GM21737 (cell line): Measurements from ENCODE around the gene TGM6.

Source experiments
- ATAC-seq: cut with Tn5 transposase; IDR thresholded peaks from one replicate; pipeline ENCODE4 v1.9.1; 2021; ENCODE audit warnings: mild to moderate bottlenecking, moderate library complexity; ENCODE audit not compliant: unreplicated experiment

TGM6 gene

DNA sequence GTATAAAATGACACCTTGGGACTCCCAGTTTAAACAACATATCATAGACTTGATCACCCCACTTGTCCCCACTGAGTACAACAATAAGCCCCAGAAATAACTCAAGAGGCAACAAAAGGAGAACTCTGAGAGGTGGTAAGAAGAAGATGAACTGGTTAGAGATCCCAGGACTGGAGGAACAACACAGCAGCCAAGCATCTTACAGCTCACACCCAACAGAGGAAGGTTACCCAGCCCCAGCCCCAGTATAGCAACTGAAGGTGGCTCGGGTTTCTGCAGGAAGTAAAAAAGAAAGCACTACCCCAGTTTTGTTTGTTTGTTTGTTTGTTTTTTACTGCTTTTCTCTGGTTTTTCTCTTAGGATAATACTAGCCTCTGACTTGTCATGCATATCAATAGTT lies 17.1 kb upstream of the TGM6 start:
- ATAC-seq = no peak

DNA sequence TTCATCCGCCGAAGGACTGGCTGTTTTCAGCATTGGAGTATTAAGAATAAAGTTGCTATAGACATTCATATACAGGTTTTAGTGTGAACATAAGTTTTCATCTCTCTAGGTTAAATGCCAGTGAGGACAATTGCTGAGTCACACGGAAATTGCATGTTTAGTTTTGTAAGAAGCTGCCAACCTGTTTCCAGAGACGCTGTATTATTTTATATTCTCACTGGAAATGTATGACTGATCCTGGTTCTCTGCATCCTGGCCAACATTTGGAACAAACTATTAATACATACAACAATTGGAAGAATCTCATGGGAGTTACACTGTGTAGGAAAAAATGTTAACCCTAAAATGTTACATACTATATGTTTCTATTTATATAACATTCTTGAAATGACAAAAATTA lies 16.7 kb upstream of the TGM6 start:
- no peak for ATAC-seq

DNA sequence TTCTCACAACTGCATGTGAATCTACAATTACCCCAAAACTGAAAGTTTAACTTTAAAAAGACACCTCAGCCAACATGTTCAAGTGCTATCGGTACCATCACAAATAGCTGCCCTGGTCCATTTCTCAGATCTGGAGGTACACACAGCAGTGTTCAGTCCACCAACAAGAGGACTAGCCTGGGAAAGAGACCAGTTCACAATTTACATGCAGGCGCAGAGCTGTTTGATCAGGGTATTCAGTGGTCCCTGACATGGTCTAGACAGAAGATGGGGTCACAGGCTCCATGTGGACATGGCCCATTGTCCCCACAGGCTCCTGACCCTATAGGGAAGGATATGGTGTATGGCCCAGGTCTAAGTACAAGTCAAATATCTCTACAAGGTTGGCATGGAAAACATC lies 15.6 kb upstream of the TGM6 start:
- no peak for ATAC-seq

GRCh38 chr20:2365666-2366065 lies 15.0 kb upstream of the TGM6 start:
- no peak for ATAC-seq

GRCh38 chr20:2368621-2369020 lies 12.1 kb upstream of the TGM6 start:
- ATAC-seq = no peak

DNA sequence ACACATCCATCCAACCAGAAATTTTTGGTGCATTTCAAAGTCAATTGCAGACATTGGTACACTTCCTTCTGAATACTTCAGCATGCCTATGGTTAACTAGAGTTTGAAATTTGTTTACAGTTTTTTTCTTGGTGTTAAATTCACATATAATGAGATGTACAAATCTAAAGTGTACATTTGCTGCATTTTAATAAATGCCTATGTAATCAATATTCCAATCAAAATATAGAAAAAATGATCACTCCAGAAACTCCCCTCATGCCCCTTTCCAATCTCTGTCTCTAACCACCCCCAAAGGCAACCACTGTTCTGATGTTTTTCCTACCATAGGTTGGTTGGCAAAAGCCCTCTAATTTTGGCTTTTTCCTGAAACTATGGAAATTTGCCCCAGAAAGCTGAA lies 7.6 kb upstream of the TGM6 start:
- no peak for ATAC-seq

DNA sequence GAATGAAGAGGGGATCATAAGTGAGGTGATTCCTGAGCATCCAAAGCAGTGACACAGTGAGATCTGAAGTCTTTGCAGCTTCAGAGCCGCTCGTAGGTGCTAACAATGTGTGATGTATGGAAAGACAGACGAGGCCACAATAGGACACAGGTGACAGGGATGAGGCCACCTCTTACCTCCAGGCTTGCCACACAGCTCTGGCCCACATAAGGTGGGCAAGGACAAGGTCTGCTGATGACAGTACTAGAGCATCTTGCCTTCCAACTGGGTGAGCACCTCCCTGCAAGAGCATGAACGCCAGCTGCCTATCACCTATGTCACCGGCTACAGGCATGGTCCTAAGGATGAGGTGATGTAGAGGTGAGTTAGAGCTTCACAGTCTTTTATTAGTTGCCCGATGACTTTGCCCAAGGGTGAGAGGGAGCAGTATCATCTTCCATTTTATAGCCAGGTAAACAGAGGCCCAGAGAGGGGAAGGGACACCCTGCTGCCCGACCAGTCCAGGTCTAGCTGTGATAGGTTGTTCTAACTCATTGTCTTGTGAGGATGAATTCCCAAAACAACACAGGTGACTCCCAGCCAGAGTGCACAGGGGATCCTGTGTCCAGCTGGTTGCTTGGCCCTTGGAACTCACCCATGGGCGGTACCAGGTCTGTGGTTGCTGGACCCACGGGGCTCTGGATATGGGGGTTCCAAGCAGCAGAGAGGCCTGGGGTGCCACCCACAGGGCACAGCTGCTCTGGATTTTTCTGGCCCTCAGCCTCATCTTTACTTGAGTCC lies 6.2 kb upstream of the TGM6 start:
- ATAC-seq = no peak

- no peak for ATAC-seq
These were observed 1.8 kb upstream of the TGM6 start for GRCh38 chr20:2378893-2379292.

DNA sequence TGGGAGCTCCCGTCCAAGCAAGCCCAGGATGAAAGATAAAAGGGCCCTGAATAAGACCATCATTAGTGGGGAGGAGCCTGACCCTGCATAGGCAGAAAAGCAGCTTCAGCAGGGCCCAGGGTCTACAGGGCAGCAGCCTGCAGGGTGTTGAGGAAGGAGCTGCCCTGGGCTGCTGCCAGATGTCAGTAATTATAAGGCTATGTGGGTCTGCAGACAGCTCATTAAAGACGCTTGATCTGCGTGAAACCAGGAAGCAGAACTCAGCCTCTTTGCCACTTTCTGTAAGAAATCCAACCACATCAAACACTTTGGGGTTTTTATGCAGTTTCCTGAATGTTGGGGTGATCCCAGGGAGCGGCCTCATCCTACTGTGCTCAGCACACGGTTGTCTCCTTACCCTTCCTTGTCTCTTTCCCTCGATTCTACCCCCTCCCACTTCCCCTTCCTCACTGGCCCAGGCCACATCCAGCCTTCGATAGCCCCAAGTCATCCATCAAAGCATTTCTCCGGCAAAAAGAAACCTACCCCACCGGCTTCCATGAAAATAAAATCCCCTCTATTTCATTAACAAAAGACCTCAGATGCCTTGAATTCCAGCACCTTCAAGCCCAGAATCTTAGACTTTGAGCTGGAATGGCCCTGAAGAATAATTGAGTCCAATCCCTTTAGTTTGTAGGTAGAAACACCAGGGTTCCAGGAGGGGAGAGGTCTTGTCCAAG lies 1.0 kb upstream of the TGM6 start:
- ATAC-seq = no peak

DNA sequence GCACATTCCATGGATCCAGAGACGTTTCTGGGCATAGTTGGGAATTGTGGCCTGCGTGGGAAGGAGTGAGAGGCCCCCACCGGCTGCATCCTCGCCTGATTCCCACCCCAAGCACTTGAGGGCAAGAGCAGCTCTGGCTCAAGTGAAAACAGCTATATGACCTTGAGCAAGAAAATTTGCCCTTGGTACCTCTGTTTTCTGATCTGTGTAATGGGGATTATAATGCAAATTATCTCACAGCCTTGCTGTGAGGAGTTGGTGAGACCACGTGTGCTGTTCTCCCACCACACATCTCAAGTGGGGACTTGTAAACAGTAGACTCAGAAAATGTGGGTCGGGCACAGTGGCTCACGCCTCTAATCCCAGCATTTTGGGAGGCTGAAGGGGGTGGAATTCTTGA lies 602 bp downstream of the TGM6 start:
- ATAC-seq = no peak

- ATAC-seq = no peak
These were observed 2.1 kb downstream of the TGM6 start for GRCh38 chr20:2382833-2383232.

DNA sequence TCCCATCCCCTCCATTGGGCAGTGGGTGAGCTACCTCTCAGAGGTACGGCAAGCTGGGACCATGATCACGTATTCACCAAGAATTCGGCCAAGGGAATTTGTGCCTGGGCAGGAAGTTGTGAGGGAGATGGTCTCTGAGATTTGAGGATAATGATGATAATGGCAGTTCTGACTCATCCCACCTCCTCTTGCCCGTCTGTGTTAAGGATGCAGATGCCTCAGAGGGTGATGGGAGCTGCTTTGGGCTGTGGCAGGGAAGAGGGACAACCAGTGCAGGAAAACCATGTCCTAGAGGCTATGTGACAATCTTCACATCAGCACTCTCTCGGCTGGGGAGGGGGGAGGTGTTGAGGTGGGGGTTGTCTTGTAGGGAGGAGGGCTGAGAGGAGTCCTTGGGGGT lies 4.3 kb downstream of the TGM6 start:
- no peak for ATAC-seq

GRCh38 chr20:2385496-2385895 lies 4.8 kb downstream of the TGM6 start:
- no peak for ATAC-seq

- no peak for ATAC-seq
These were observed 5.9 kb downstream of the TGM6 start for GRCh38 chr20:2386516-2387179.

- ATAC-seq = no peak
These were observed 6.5 kb downstream of the TGM6 start for GRCh38 chr20:2387180-2387577.

DNA sequence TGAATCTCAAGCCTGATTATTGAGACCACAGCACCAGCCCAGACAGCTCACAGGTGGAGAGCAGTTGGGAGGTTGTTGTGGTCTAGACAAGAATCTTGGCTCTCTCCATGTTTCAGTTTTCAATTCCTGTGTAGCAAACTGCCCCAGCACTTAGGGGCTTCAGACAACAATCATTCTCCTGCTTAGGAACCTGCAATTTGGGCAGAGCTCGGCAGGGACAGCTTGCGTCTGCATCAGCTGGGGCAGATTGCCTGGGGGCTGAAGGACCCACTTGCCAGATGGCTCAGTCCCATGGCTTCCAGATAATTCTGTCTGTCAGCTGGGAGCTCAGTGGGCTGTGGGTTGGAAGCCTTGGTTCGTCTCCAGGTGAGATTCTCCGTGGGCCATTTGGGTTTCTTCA lies 6.9 kb downstream of the TGM6 start:
- no peak for ATAC-seq

DNA sequence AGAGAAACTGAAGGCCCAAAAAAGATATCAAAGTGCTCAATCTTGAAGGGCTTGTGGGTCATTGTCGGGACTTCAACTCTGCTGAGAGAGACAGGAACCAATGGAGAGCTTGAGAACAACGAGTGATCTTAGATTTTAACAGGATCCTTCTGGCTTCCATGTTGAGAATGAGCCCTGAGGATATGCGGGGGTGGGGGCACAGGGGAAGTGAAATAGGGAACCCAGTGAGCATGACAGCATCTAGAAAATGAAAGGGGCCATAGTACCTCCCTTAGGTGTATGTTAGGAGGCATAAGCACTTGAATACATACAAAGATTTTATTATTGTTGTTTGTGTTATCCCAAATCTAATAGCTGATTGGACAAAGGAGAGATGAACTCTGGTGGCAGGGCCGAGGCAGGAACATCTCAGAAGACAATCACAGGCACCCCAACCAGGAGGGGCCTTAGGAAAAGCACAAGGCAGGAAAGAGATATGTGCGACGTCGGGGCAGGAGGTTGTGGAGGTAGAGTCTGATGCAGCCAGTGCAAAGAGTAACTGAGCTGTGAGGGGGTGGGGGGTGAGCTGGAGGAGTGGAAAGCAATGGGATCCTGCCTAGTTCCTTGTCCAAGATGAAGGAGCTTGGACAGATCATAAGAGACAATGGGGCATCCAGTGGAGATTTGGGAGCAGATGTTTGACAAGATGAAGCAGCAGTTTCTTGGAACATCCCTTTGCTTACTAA lies 10.4 kb downstream of the TGM6 start:
- ATAC-seq = no peak

GRCh38 chr20:2394411-2395055 lies 13.8 kb downstream of the TGM6 start:
- no peak for ATAC-seq

DNA sequence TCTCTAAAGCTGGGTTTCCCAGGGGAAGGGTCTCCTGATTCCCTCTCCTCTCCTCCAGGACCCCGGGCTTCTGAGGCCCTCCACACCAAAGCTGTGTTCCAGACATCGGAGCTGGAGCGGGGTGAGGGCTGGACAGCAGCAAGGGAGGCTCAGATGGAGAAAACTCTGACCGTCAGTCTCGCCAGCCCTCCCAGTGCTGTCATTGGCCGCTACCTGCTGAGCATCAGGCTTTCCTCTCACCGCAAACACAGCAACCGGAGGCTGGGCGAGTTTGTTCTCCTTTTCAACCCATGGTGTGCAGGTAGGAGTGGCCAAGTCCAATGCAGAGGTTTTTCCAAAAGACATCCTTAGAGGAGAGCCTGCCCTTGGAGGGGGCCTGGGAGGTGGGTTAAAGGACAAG lies 14.4 kb downstream of the TGM6 start:
- no peak for ATAC-seq

- ATAC-seq = no peak
These were observed 15.6 kb downstream of the TGM6 start for GRCh38 chr20:2396241-2396814.

GRCh38 chr20:2397091-2397490 lies 16.4 kb downstream of the TGM6 start:
- ATAC-seq = no peak
